Islet precursor cell (in vitro differentiated cells): ENCODE data around the gene RIC8B.

Experiments
- DNase-seq: peaks from one replicate; pipeline ENCODE4 v3.0.0-alpha.2; 2018

The RIC8B gene

GRCh38 chr12:106878804-106879203, 104.3 kb downstream of the RIC8B start:
- no peak for DNase-seq

- no peak for DNase-seq
Measured at GRCh38 chr12:106879612-106880011, 105.1 kb downstream of the RIC8B start.

GRCh38 chr12:106883426-106883825, 108.9 kb downstream of the RIC8B start:
- no peak for DNase-seq

- no peak for DNase-seq
Measured at GRCh38 chr12:106885026-106885425, 110.5 kb downstream of the RIC8B start.

- no peak for DNase-seq
Measured at GRCh38 chr12:106885541-106886249, 111.2 kb downstream of the RIC8B start.

GRCh38 chr12:106886932-106887331, 112.5 kb downstream of the RIC8B start:
- DNase-seq, result no peak

- no peak for DNase-seq
Measured at GRCh38 chr12:106888348-106888970, 114.0 kb downstream of the RIC8B start.

- DNase-seq, result no peak
Measured at GRCh38 chr12:106889326-106889725, 114.8 kb downstream of the RIC8B start.

- DNase-seq, result no peak
Measured at GRCh38 chr12:106889950-106890626, 115.6 kb downstream of the RIC8B start.

GRCh38 chr12:106892075-106892474, 117.6 kb downstream of the RIC8B start:
- no peak for DNase-seq

- no peak for DNase-seq
Measured at GRCh38 chr12:106893451-106893850, 119.0 kb downstream of the RIC8B start.

- no peak for DNase-seq
Measured at GRCh38 chr12:106894774-106895173, 120.3 kb downstream of the RIC8B start.

- no peak for DNase-seq
Measured at GRCh38 chr12:106896603-106897002, 122.1 kb downstream of the RIC8B start.

- no peak for DNase-seq
Measured at GRCh38 chr12:106897082-106897481, 122.6 kb downstream of the RIC8B start.

- DNase-seq, result no peak
Measured at GRCh38 chr12:106897981-106898901, 123.8 kb downstream of the RIC8B start.

GRCh38 chr12:106900554-106900953, 126.1 kb downstream of the RIC8B start:
- no peak for DNase-seq

GRCh38 chr12:106901276-106901675, 126.8 kb downstream of the RIC8B start:
- DNase-seq, result no peak

GRCh38 chr12:106902053-106902452, 127.6 kb downstream of the RIC8B start:
- DNase-seq, result no peak

GRCh38 chr12:106903241-106903945, 128.9 kb downstream of the RIC8B start:
- peak; percentile 97 for DNase-seq

GRCh38 chr12:106906715-106907114, 132.2 kb downstream of the RIC8B start:
- DNase-seq, result no peak

GRCh38 chr12:106907411-106907810, 132.9 kb downstream of the RIC8B start:
- DNase-seq, result no peak

- no peak for DNase-seq
Measured at GRCh38 chr12:106907846-106908245, 133.4 kb downstream of the RIC8B start.
